ENCODE data around the gene GALNT17. TPM values are rescaled to one million over a fixed set of nuclear protein-coding genes. Genes with fewer than 3 reads are reported as not detected.

GALNT17 gene
- total RNA-seq, 1 donor from 2014 or later = not detected

DNA sequence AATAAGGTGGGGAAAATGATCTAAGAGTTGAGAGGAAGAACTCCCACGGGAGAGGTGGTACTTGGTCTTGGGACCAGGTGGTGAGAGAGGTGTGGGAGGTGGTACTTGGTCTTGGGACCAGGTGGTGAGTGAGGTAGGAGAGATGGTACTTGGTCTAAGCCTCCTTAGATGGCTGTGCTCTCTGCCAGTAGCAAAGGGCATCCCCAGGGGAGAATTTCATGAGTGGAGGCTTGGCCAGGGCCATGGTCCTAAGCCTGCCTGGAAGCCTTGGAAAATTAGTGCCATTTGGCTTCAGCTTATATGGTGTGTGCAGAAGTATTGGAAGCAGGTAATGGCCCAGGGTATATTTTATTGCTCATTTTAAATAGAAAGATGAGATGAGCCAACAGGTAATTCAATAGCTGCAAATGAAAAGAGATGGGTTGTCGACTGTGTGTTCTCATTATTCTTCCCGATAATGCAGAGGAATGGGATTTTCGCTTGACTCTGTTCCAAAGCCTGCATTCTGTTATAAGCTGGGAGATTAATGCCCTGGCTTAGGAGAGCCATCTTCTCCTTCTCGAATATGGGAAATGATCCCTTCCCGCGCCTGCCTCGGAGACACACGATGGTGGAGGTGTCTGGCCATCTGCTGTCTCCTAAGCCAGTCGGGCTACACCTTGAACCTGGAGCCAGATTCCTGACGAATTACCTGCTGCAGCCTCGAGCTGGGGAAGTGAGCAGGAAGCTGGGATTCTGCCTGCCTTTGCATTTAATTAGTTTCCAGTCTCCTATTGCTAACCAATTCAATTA lies 287.8 kb downstream of the GALNT17 start:
- Histone ChIP-seq H3K27me3 (ENCODE audit: control insufficient read depth, insufficient read depth, low read length) (no peaks in the 10 kb centered on the region), H3K4me3 (ENCODE audit: low read depth, low read length) (no peak overlapping the region), H3K36me3 (ENCODE audit: control insufficient read depth, insufficient read depth, low read length) (no peaks in the 10 kb centered on the region)
- DNase-seq (ENCODE audit: low read depth) (no peak), FAIRE-seq (no peak)
- TF ChIP-seq, protein P1, sequence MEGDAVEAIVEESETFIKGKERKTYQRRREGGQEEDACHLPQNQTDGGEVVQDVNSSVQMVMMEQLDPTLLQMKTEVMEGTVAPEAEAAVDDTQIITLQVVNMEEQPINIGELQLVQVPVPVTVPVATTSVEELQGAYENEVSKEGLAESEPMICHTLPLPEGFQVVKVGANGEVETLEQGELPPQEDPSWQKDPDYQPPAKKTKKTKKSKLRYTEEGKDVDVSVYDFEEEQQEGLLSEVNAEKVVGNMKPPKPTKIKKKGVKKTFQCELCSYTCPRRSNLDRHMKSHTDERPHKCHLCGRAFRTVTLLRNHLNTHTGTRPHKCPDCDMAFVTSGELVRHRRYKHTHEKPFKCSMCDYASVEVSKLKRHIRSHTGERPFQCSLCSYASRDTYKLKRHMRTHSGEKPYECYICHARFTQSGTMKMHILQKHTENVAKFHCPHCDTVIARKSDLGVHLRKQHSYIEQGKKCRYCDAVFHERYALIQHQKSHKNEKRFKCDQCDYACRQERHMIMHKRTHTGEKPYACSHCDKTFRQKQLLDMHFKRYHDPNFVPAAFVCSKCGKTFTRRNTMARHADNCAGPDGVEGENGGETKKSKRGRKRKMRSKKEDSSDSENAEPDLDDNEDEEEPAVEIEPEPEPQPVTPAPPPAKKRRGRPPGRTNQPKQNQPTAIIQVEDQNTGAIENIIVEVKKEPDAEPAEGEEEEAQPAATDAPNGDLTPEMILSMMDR (IDR thresholded peaks at IDR 0.05; ENCODE audit: insufficient read depth, low read length, severe bottlenecking) = no peak

DNA sequence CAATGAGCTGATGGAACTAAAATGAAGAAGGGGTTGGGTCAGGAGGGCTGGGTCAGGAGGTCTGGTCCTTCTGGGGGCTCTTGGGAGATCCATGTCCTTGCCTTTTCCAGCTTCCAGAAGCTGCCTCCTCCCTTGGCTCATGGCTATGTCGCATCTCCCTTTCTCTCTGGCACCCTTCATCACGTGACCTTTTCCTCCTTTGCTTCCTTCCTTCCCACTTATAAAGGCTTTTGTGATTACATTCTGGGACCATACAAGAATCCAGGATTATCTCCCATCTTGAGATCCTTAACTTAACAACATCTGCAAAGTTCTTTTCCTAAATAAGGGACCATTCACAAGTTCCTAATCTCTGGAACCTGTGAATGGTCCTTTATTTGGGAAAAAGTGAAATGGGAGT lies 290.2 kb downstream of the GALNT17 start:
- Histone ChIP-seq H3K36me3 (ENCODE audit: control insufficient read depth, insufficient read depth, low read length) (no peaks in the 10 kb centered on the region), H3K4me3 (ENCODE audit: low read depth, low read length) (no peak overlapping the region), H3K27me3 (ENCODE audit: control insufficient read depth, insufficient read depth, low read length) (no peaks in the 10 kb centered on the region)
- DNase-seq (ENCODE audit: low read depth) (no peak), FAIRE-seq (no peak)
- TF ChIP-seq, protein P1 (IDR thresholded peaks at IDR 0.05; ENCODE audit: insufficient read depth, low read length, severe bottlenecking) = no peak

DNA sequence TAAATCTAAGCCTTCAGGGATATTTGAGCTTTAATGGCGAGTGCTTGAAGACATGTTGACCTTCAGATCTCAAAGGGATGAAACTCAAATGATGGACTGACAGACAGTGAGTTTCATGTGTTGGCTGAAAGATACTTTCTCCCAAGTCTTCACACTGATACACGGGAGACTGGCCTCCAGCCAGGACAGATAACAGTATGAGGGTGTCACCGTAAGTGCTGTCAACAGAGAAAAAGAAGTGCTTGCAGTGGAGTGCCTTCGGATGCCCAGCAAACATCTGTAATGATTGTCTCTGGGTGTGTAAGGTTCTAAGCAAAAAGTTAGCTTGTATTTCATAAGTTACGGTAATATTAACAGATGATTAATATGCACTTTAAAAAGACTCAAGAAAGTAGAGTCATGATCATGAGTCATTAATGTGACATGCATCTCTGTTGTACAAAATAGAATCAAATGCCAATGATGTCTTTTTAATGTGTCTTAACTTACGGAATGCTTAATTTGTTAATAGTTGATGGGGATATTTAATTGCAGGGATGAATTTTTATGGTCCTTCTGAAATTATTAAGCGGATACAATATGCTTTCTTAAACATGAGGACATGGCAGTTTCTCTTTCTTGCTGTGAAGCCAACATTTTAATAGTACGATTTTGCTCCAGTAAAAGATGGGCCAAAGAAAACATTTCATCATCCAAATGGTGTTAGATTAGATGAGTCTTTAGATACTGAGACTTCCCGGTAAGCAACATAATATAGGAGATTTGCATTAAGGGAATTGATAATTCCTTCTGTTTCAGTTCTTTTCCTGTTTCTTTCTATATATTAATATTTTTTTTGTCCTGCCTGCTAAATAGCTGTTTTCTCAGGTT lies 292.5 kb downstream of the GALNT17 start:
- Histone ChIP-seq H3K4me3 (ENCODE audit: low read depth, low read length) (no peak overlapping the region), H3K36me3 (ENCODE audit: control insufficient read depth, insufficient read depth, low read length) (no peaks in the 10 kb centered on the region), H3K27me3 (ENCODE audit: control insufficient read depth, insufficient read depth, low read length) (no peaks in the 10 kb centered on the region)
- TF ChIP-seq, protein P1 (IDR thresholded peaks at IDR 0.05; ENCODE audit: insufficient read depth, low read length, severe bottlenecking) = no peak
- DNase-seq (ENCODE audit: low read depth) (peak; percentile 1), FAIRE-seq (no peak)

DNA sequence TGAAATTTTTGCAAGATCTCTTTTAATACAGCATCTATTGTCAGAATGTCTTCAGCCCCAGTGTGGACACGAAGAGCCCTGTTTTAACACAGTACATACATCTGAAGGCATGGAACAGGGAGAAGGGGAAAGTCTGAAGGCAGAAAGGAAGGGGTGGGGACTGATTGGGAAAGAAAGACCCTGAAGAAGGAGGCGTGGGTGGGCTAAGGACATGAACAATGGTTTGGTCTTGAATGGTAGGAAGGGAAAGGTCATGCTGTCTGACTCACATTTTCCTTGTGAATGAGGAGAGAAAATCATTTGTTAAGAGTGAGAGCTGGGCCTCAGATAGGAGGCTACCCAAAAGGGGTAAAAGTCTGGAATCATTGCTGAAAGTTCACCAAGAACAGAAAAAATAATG lies 297.1 kb downstream of the GALNT17 start:
- TF ChIP-seq, protein P1 (IDR thresholded peaks at IDR 0.05; ENCODE audit: insufficient read depth, low read length, severe bottlenecking) = no peak
- Histone ChIP-seq H3K36me3 (ENCODE audit: control insufficient read depth, insufficient read depth, low read length) (no peaks in the 10 kb centered on the region), H3K27me3 (ENCODE audit: control insufficient read depth, insufficient read depth, low read length) (no peaks in the 10 kb centered on the region), H3K4me3 (ENCODE audit: low read depth, low read length) (no peak overlapping the region)
- FAIRE-seq (no peak), DNase-seq (ENCODE audit: low read depth) (no peak)

DNA sequence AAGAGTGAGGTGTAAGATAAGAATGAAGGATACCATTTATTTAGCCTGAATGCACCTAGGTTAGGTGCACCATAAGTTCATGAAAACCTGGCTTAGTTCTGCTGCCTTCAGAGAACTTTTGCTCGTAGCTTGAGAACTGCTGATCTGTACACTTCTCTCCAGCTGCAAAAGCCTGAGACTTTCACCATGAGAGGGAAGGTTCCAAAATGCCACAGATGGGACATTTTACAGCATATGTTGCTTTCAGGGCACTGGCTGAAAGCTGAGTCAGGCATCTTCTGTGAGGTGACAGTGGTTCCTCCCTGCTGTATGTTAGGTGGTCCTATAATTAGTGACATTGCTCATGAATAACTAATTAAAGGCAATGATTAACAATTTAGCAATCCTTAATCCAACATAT lies 298.3 kb downstream of the GALNT17 start:
- no peak for FAIRE-seq
- TF ChIP-seq, protein P1 (IDR thresholded peaks at IDR 0.05; ENCODE audit: insufficient read depth, low read length, severe bottlenecking) = no peak
- H3K36me3 ChIP-seq (ENCODE audit: control insufficient read depth, insufficient read depth, low read length) = no peaks in the 10 kb centered on the region
- no peak overlapping the region for H3K4me3 ChIP-seq (ENCODE audit: low read depth, low read length)
- DNase-seq (ENCODE audit: low read depth) = no peak
- no peaks in the 10 kb centered on the region for H3K27me3 ChIP-seq (ENCODE audit: control insufficient read depth, insufficient read depth, low read length)

All from bronchial epithelial cell (primary cell).